Smooth muscle cell of bladder (primary cell): ENCODE data around the gene PYGL. TPM values are rescaled to one million over a fixed set of nuclear protein-coding genes. Genes with fewer than 3 reads are reported as not detected.

ENCODE experiments used
- total RNA-seq: library from RNA; depleted of rRNA; stranded (reverse); fragments of >200 nt; gene quantifications from 2 replicates; pipeline ENCODE4 v1.2.3, GENCODE V29; 2014

Gene PYGL
- 78.5 and 100 TPM in 2 replicates for total RNA-seq

DNA sequence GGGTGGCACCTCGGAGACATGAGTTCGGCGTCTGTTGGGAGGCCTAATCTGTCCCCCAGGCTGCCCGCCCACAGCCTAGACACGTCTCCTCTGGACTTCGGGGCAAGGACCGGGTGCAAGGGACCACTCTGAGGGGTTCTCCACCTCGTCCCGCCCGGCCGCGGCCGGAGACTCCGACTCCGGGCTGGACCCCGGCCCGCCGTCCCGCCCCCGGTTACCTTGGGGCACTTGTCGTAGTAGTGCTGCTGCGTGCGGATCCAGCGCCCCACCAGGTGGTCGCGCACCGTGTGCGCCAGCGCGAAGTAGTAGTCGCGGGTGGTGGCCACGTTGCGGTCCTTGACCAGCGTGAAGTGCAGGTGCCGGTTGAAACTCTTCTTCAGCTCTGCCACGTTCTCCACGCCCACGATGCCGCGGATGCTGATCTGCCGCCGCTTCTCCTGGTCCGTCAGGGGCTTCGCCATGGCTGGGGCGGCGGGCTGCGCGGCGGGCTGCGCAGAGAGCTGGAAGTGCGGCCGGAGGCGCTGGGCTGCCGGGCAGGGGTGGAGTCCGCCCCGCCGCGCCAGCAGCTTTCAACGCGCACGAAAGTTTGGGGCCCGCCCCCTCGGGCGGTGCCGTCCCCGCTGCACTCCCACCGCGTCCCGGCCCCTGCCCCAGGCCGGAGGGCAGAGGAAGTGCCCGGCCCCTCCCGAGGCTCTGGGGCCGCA lies at the start of gene PYGL:
TSS of gene PYGL (minus strand) at position 541 of the 704 bp plus-strand sequence. CDS start at position 461, 80 bp downstream.

DNA sequence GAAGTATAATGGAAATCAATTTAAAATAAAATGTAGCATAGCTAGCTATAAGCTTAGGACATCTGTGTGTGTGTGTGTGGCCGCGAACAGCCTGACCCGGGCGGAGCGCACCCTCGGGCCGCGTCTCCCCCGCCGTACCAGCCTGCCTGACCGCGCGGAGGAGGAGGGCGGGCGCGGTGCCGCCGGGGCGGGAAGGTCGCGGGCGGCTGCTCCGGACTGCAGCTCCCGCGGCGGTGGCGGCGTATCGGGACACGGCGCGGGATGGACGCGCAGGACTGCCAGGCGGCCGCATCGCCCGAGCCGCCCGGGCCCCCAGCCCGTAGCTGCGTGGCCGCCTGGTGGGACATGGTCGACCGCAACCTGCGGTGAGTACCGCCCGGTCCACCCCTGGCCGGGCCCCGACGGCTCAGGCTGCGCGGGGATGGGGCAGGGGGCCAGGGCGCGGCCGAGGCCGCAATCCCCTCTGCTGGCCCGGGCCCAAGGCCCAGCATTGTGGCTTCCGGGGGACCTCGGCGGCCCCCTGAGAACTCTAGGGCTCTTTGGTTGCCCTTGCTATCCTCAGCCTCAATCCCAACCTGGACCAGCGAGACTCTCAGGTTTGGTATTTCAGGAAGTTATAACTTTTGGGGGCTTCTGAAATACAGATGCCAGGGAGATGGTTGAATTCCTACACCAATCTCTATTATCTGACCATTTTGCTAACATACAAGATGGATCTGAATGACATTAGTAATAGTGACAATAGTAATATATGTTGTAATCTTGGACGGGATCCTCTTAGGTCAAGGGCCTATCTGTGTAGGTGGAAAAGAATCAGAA lies 72.2 kb downstream of the PYGL start, which contains the start of gene ABHD12B:
TSS of gene ABHD12B (plus strand) at position 140 of the 819 bp plus-strand sequence. CDS start at position 262, 122 bp downstream.

Other genes starting within 250 kb of the PYGL start
- gene NIN, start 113.3 kb downstream of the PYGL start, total RNA-seq = 28.6 and 31.1 TPM in 2 replicates
- gene ABHD12B, start 72.4 kb downstream of the PYGL start, total RNA-seq = under 0.01 TPM in 1 of 2 replicates, not detected in the other
- gene TRIM9, start 150.6 kb upstream of the PYGL start, total RNA-seq = under 0.01 and 0.18 TPM in 2 replicates